Activated naive CD8-positive, alpha-beta T cell treated with anti-CD3 and anti-CD28 coated beads, Interleukin-2, amount 10 ng/mL, durations not matched to agents 7 days and 5 days (primary cell): Measurements from ENCODE around the gene SCN5A. TPM values are rescaled to one million over a fixed set of nuclear protein-coding genes. Genes with fewer than 3 reads are reported as not detected.

Experiments
- total RNA-seq, 2 experiments: library from RNA; stranded (reverse); gene quantifications; one replicate each; pipeline ENCODE4 v1.2.3, GENCODE V29; 2021

Gene SCN5A
- total RNA-seq, 2 experiments from 2014 or later: 0.28 to 0.53 TPM

Other genes starting within 250 kb of the SCN5A start
- gene ACVR2B, start 195.8 kb downstream of the SCN5A start, total RNA-seq: 1 to 10 TPM; 7.6 to 8.0 TPM
- 10 to 100 TPM; 21.9 to 22.8 TPM for gene EXOG, start 153.3 kb downstream of the SCN5A start, total RNA-seq
- gene SCN10A, start 166.5 kb upstream of the SCN5A start, total RNA-seq: not detected